Activated CD4-positive, alpha-beta T cell treated with anti-CD3 and anti-CD28 coated beads, Interleukin-2, amount 50 U/mL, for 24 hours (primary cell): Measurements from ENCODE around the gene SPRR4.
"Not testable (repeated sequence)": the region's sequence is repeated elsewhere in the genome, so short reads cannot be mapped to it uniquely, and the experiment has no call there.

ENCODE experiments used
- DNase-seq, 2 donors: peaks; one replicate each; pipeline ENCODE4 v3.0.0-alpha.2; 2020; ENCODE audit warnings: low read depth in 1 of 2, low spot score in 1 of 2

Gene SPRR4

DNA sequence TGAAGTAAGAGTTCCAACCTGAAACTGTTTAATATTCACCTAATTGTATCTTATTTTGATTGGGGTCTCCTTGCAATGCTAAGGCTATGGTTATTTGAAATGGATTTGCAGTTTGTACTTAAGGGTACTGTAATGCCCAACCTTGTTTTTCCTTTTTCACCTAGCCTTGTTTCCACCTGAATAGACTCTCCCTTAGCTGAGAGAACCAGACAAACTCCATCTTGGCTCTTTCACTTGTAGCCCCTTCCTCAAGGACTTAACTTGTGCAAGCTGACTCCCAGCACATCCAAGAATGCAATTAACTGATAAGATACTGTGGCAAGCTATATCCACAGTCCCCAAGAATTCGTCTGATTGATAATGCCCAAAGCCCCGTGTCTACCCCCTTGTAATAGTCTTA, 51.4 kb downstream of the SPRR4 start:
- not testable (repeated sequence) for DNase-seq
